GM19467 (cell line): ENCODE data around the gene VIPR2.
"Not testable (repeated sequence)": the region's sequence is repeated elsewhere in the genome, so short reads cannot be mapped to it uniquely, and the experiment has no call there.

Experiments
- ATAC-seq: cut with Tn5 transposase; IDR thresholded peaks from one replicate; pipeline ENCODE4 v1.9.1; 2021; ENCODE audit warnings: mild to moderate bottlenecking, moderate library complexity; ENCODE audit not compliant: unreplicated experiment

The VIPR2 gene

GRCh38 chr7:159105832-159106811 is 38.5 kb downstream of the VIPR2 start:
- no peak for ATAC-seq

- no peak for ATAC-seq
Measured at GRCh38 chr7:159105066-159105780, 39.4 kb downstream of the VIPR2 start.

GRCh38 chr7:159104188-159104920 is 40.3 kb downstream of the VIPR2 start:
- ATAC-seq = no peak

- no peak for ATAC-seq
Measured at GRCh38 chr7:159103382-159104187, 41.1 kb downstream of the VIPR2 start.

GRCh38 chr7:159102681-159103381 is 41.8 kb downstream of the VIPR2 start:
- ATAC-seq = no peak

- ATAC-seq = not testable (repeated sequence)
Measured at GRCh38 chr7:159101661-159102091, 43.0 kb downstream of the VIPR2 start.

DNA sequence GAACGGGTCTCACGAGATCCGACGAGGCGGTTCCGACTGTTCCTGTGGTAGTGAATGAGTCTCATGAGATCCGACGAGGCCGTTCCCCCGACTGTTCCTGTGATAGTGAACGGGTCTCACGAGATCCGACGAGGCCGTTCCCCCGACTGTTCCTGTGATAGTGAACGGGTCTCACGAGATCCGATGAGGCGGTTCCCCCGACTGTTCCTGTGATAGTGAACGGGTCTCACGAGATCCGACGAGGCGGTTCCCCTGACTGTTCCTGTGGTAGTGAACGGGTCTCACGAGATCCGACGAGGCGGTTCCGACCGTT is 43.6 kb downstream of the VIPR2 start:
- not testable (repeated sequence) for ATAC-seq

GRCh38 chr7:159100281-159101082 is 44.2 kb downstream of the VIPR2 start:
- not testable (repeated sequence) for ATAC-seq

GRCh38 chr7:159099711-159100231 is 44.9 kb downstream of the VIPR2 start:
- no peak for ATAC-seq

GRCh38 chr7:159098811-159099655 is 45.6 kb downstream of the VIPR2 start:
- ATAC-seq = no peak

- no peak for ATAC-seq
Measured at GRCh38 chr7:159098424-159098786, 46.3 kb downstream of the VIPR2 start.

- ATAC-seq = no peak
Measured at GRCh38 chr7:159097661-159098423, 46.8 kb downstream of the VIPR2 start.

- ATAC-seq = no peak
Measured at GRCh38 chr7:159096736-159097581, 47.7 kb downstream of the VIPR2 start.

DNA sequence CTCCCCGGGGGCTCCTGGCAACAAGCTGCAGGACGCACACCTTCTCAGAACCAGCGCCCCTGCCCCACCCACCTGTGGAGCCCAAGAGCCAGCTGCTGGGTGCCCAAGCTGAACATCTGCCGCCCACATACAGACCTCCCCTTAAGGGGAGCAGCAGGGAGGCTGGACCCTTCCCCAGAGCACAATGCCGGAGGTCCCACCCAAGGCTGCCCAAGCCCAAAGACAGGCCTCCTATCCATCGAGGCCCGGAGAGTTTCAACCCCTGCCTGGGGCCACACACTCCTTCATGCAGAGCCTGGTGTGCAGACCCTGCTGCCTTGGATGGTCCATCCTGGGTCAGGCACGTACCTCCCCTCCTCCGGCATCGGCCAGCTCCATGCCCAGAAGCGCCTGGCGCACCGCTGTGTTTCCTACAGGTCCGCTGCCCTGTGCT is 48.7 kb downstream of the VIPR2 start:
- ATAC-seq = no peak

- no peak for ATAC-seq
Measured at GRCh38 chr7:159094919-159095915, 49.5 kb downstream of the VIPR2 start.
